ENCODE measurements around the gene DCBLD1.

Gene DCBLD1

GRCh38 chr6:117574198-117574597 is 91.7 kb downstream of the DCBLD1 start:
- Histone ChIP-seq H3K4me1 (ENCODE audit: insufficient read depth, low read length) (no peaks in the 10 kb centered on the region), H3K36me3 (ENCODE audit: insufficient read depth, low read depth, low read length) (peaks cover 13% of the 10 kb centered on the region; the same call in 1 of the 2 replicates), H3K4me3 (ENCODE audit: low read length) (no peak overlapping the region), H3K27ac (ENCODE audit: low read length) (no peak overlapping the region), H3K9me3 (ENCODE audit: insufficient read depth, low read depth, low read length) (no peaks in the 10 kb centered on the region), H3K9ac (ENCODE audit: low read depth, low read length) (no peak overlapping the region), H3K27me3 (ENCODE audit: insufficient read depth, low read length) (no peaks in the 10 kb centered on the region)

DNA sequence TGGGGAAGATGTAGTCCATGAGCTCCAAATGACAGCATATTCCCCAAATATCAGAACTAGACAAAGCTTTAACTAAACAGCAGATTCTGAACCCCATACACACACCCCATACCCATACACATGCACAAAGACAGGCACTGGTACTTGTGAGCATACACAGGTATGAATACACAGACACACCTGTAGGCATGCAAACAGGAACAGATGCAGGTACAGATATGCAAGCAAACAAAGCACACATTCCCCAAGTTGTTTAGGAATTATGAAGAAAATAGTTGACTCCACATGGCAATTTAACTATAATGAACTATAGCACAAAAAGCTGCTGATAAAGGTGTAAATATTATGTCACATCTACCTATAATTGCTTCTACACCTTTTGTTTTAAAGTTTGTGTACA is 103.2 kb downstream of the DCBLD1 start:
- Histone ChIP-seq H3K9me3 (ENCODE audit: insufficient read depth, low read depth, low read length) (no peaks in the 10 kb centered on the region), H3K4me3 (ENCODE audit: low read length) (no peak overlapping the region), H3K36me3 (ENCODE audit: insufficient read depth, low read depth, low read length) (peaks cover 7% of the 10 kb centered on the region; the same call in 1 of the 2 replicates)

DNA sequence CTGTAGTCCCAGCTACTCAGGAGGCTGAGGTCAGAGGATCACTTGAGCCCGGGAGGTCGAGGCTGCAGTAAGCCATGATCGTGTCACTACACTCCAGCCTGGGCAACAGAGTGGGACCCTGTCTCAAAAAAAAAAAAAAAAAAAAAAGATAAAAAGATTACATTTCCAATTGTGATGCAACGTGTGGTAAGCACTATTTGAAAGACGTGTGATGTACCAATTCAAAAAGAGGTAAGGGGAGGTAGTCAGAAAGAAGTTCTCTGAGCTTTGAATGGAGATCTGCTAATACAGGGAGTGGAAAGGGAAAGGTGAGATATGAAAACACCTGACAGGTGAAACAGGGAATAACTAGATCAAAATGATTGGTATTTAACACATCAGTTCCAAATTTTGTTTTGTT is 108.0 kb downstream of the DCBLD1 start:
- Histone ChIP-seq H3K4me3 (ENCODE audit: low read length) (no peak overlapping the region), H3K27me3 (ENCODE audit: insufficient read depth, low read length) (no peaks in the 10 kb centered on the region), H3K4me1 (ENCODE audit: insufficient read depth, low read length) (no peaks in the 10 kb centered on the region), H3K27ac (ENCODE audit: low read length) (no peak overlapping the region), H3K36me3 (ENCODE audit: insufficient read depth, low read depth, low read length) (peaks cover 7% of the 10 kb centered on the region; the same call in 1 of the 2 replicates), H3K9me3 (ENCODE audit: insufficient read depth, low read depth, low read length) (no peaks in the 10 kb centered on the region), H3K9ac (ENCODE audit: low read depth, low read length) (no peak overlapping the region)

More for the DNA sequence above, 103.2 kb downstream of the DCBLD1 start:
- H3K4me1 ChIP-seq (ENCODE audit: insufficient read depth, low read length): no peaks in the 10 kb centered on the region
- H3K27ac ChIP-seq (ENCODE audit: low read length): no peak overlapping the region
- H3K27me3 ChIP-seq (ENCODE audit: insufficient read depth, low read length): no peaks in the 10 kb centered on the region
- no peak overlapping the region for H3K9ac ChIP-seq (ENCODE audit: low read depth, low read length)

- no peak overlapping the region for H3K4me3 ChIP-seq (ENCODE audit: low read length)
- no peak overlapping the region for H3K9ac ChIP-seq (ENCODE audit: low read depth, low read length)
- H3K27me3 ChIP-seq (ENCODE audit: insufficient read depth, low read length): no peaks in the 10 kb centered on the region
- H3K36me3 ChIP-seq (ENCODE audit: insufficient read depth, low read depth, low read length): peaks cover 7% of the 10 kb centered on the region; the same call in 1 of the 2 replicates
- H3K9me3 ChIP-seq (ENCODE audit: insufficient read depth, low read depth, low read length): no peaks in the 10 kb centered on the region
- H3K27ac ChIP-seq (ENCODE audit: low read length): no peak overlapping the region
- no peaks in the 10 kb centered on the region for H3K4me1 ChIP-seq (ENCODE audit: insufficient read depth, low read length)
Measured at GRCh38 chr6:117591405-117591804, 108.9 kb downstream of the DCBLD1 start.

DNA sequence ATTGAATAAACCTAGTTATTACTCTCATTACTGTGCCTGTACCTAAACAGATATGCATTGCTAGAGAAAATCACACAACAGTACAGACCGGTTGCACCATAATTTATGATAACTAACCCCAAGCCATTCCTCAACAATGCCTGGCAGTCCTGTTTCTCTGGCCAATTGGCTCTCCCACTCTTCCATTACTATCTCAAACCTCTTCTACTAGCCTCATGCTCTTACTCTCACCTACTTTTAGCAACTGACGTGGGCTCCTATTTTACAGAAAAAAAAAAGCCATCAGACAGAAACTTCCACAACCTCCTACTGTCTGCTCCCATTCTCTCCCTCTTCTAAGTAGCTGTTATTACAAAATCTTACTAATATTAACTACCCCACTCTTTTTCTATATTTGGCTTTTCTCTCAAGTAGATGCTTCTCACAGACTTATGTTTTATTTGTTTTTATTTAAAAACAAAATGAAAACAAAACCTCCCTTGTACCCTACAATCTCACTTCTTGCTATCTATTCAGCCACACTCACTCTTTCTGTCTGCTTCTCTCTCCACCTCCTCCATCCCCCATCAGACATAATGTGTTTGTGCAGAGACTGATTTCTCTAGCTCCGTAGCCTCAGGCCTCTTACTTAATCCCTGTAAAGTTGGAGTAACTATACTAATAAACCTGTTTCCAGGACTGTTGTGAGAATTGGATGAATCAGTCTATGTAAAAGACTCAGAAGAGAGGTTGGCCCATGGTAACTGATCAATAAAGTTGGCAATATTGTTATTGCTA is 110.7 kb downstream of the DCBLD1 start:
- no peaks in the 10 kb centered on the region for H3K27me3 ChIP-seq (ENCODE audit: insufficient read depth, low read length)
- H3K36me3 ChIP-seq (ENCODE audit: insufficient read depth, low read depth, low read length): peaks cover 14% of the 10 kb centered on the region; the same call in 1 of the 2 replicates
- H3K4me3 ChIP-seq (ENCODE audit: low read length): no peak overlapping the region
- peaks cover 5% of the 10 kb centered on the region for H3K9me3 ChIP-seq (ENCODE audit: insufficient read depth, low read depth, low read length)
- no peak overlapping the region for H3K9ac ChIP-seq (ENCODE audit: low read depth, low read length)
- no peaks in the 10 kb centered on the region for H3K4me1 ChIP-seq (ENCODE audit: insufficient read depth, low read length)
- no peak overlapping the region for H3K27ac ChIP-seq (ENCODE audit: low read length)

DNA sequence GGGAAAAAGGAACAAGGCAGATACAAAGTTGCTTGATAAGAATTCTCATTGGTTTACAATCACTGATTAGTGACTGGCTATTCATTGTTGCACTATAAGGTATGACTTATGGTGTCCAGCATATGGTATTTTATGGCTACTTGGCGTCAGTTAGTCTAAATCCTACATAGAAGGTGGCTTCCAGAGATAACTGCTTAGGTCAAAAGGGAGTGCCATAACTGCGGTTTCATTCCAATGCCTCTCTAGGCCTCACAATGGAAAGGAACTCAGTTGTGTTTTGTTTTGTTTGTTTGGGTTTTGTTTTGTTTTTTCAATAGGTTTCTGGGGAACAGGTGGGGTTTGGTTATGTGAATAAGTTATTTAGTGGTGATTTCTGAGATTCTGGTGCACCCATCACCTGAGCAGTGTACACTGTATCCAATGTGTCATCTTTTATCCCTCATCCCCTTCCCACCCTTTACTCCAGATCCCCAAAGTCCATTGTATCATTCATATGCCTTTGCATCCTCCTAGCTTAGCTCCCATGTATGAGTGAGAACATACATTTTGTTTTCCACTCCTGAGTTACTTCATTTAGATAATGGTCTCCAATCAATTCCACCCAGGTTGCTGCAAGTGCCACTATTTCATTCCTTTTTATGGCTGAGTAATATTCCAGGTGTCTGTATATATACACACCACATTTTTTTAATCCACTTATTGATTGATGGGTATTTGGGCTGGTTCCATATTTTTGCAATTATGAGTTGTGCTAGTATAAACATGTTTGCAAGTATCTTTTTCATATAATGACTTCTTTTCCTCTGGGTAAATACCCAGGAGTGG is 112.8 kb downstream of the DCBLD1 start:
- Histone ChIP-seq H3K4me3 (ENCODE audit: low read length) (no peak overlapping the region), H3K27me3 (ENCODE audit: insufficient read depth, low read length) (no peaks in the 10 kb centered on the region), H3K36me3 (ENCODE audit: insufficient read depth, low read depth, low read length) (peaks cover 8% of the 10 kb centered on the region; the same call in 1 of the 2 replicates), H3K4me1 (ENCODE audit: insufficient read depth, low read length) (no peaks in the 10 kb centered on the region), H3K9ac (ENCODE audit: low read depth, low read length) (no peak overlapping the region), H3K27ac (ENCODE audit: low read length) (no peak overlapping the region), H3K9me3 (ENCODE audit: insufficient read depth, low read depth, low read length) (peaks cover 5% of the 10 kb centered on the region)

- H3K9ac ChIP-seq (ENCODE audit: low read depth, low read length): no peak overlapping the region
- peaks cover 8% of the 10 kb centered on the region; the same call in 1 of the 2 replicates for H3K36me3 ChIP-seq (ENCODE audit: insufficient read depth, low read depth, low read length)
- no peaks in the 10 kb centered on the region for H3K27me3 ChIP-seq (ENCODE audit: insufficient read depth, low read length)
- peaks cover 5% of the 10 kb centered on the region; the same call in 1 of the 2 replicates for H3K4me1 ChIP-seq (ENCODE audit: insufficient read depth, low read length)
- H3K9me3 ChIP-seq (ENCODE audit: insufficient read depth, low read depth, low read length): peaks cover 5% of the 10 kb centered on the region
- H3K27ac ChIP-seq (ENCODE audit: low read length): no peak overlapping the region
- no peak overlapping the region for H3K4me3 ChIP-seq (ENCODE audit: low read length)
Measured at GRCh38 chr6:117597755-117598154, 115.3 kb downstream of the DCBLD1 start.

Data from iPS-20b (cell line).